HEK293 (cell line): ENCODE data around the gene SUSD3.

Experiments used
- CTCF ChIA-PET: fragments of 350-600 bp; formaldehyde crosslinking; extraction: SDS; loops from one replicate; lab custom pipeline; 2021; ENCODE audit warnings: antibody characterized with exemption; lab: Yijun Ruan, JAX
- POLR2A ChIA-PET: fragments of 300-600 bp; formaldehyde crosslinking; extraction: SDS; loops from one replicate; lab custom pipeline; 2020; ENCODE audit warnings: antibody characterized with exemption, inconsistent platforms; lab: Yijun Ruan, JAX
- H3K27ac ChIP-seq: fragments of 200-500 bp; sonication (Bioruptor generic); 2 replicates; pipeline ENCODE4 v1.5.1; 2014; ENCODE audit warnings: low read depth, low read length, control low read depth, inconsistent platforms; ENCODE audit errors: extremely low read depth
- H3K36me3 ChIP-seq, 2 experiments: fragments of 200-500 bp in 1 of 2; sonication (Bioruptor generic) in 1 of 2; 1 replicate in 1 of 2; 2 replicates in 1 of 2; pipeline ENCODE4 v1.5.1; 2014 to 2017; ENCODE audit warnings: inconsistent platforms in 2 of 2, low read length in 2 of 2; ENCODE audit not compliant: control insufficient read depth in 2 of 2, insufficient read depth in 1 of 2
- H3K4me1 ChIP-seq: fragments of 200-500 bp; sonication (Bioruptor generic); 2 replicates; pipeline ENCODE4 v1.5.1; 2014; ENCODE audit warnings: mild to moderate bottlenecking, low read length, inconsistent platforms; ENCODE audit not compliant: control insufficient read depth, insufficient read depth
- H3K4me3 ChIP-seq: 2 replicates; pipeline ENCODE4 v1.5.1; 2011; ENCODE audit warnings: low read depth, mild to moderate bottlenecking, control low read depth, low read length, moderate library complexity
- H3K9me3 ChIP-seq: fragments of 200-500 bp; sonication (Bioruptor generic); 2 replicates; pipeline ENCODE4 v1.5.1; 2014; ENCODE audit warnings: low read depth, low read length, inconsistent platforms; ENCODE audit not compliant: control insufficient read depth, insufficient read depth
- BCL11B ChIP-seq: fragments of 450-650 bp; formaldehyde crosslinking; IDR thresholded peaks from 2 replicates; pipeline ENCODE4 v1.5.1; 2016; ENCODE audit warnings: low read depth, missing biosample characterization, missing genetic modification characterization
- CTCF ChIP-seq: fragments of 450-650 bp; formaldehyde crosslinking; IDR thresholded peaks from 2 replicates; pipeline ENCODE4 v1.5.1; 2016; ENCODE audit warnings: missing biosample characterization, missing genetic modification characterization
- GLI2 ChIP-seq: fragments of 450-650 bp; formaldehyde crosslinking; IDR thresholded peaks from 2 replicates; pipeline ENCODE4; 2017; ENCODE audit warnings: missing biosample characterization, missing genetic modification characterization, low read depth, borderline replicate concordance
- KLF1 ChIP-seq: fragments of 450-650 bp; formaldehyde crosslinking; IDR thresholded peaks from 2 replicates; pipeline ENCODE4 v1.5.1; 2016; ENCODE audit warnings: missing biosample characterization, missing genetic modification characterization
- KLF7 ChIP-seq: fragments of 450-650 bp; formaldehyde crosslinking; IDR thresholded peaks from 2 replicates; pipeline ENCODE4 v1.5.1; 2016; ENCODE audit warnings: missing biosample characterization, missing genetic modification characterization, borderline replicate concordance
- REPIN1 ChIP-seq: fragments of 450-650 bp; formaldehyde crosslinking; IDR thresholded peaks from 2 replicates; pipeline ENCODE4 v1.5.1; 2017; ENCODE audit warnings: missing biosample characterization, missing genetic modification characterization, low read depth
- ZBTB11 ChIP-seq: fragments of 450-650 bp; formaldehyde crosslinking; conservative IDR thresholded peaks from 2 replicates; pipeline ENCODE4 v1.5.1; 2016; ENCODE audit warnings: low read depth, missing biosample characterization, missing genetic modification characterization
- ZFP3 ChIP-seq: fragments of 450-650 bp; formaldehyde crosslinking; IDR thresholded peaks from 2 replicates; pipeline ENCODE4 v1.5.1; 2016; ENCODE audit warnings: low read depth, missing biosample characterization, missing genetic modification characterization
- ZNF133 ChIP-seq: fragments of 450-650 bp; formaldehyde crosslinking; IDR thresholded peaks from 2 replicates; pipeline ENCODE4 v1.5.1; 2016; ENCODE audit warnings: missing biosample characterization, missing genetic modification characterization
- ZNF221 ChIP-seq: fragments of 450-650 bp; formaldehyde crosslinking; IDR thresholded peaks from 2 replicates; pipeline ENCODE4 v1.5.1; 2017; ENCODE audit warnings: missing biosample characterization, missing genetic modification characterization, borderline replicate concordance
- ZNF280C ChIP-seq: fragments of 450-650 bp; formaldehyde crosslinking; IDR thresholded peaks from 2 replicates; pipeline ENCODE4 v1.5.1; 2016; ENCODE audit warnings: missing biosample characterization, missing genetic modification characterization
- ZNF292 ChIP-seq: fragments of 450-650 bp; formaldehyde crosslinking; IDR thresholded peaks from 2 replicates; pipeline ENCODE4 v1.5.1; 2016; ENCODE audit warnings: low read depth, missing biosample characterization, missing genetic modification characterization, borderline replicate concordance
- ZNF341 ChIP-seq: fragments of 450-650 bp; formaldehyde crosslinking; IDR thresholded peaks from 2 replicates; pipeline ENCODE4; 2016; ENCODE audit warnings: low read depth, missing biosample characterization, missing genetic modification characterization
- ZNF488 ChIP-seq: fragments of 450-650 bp; formaldehyde crosslinking; IDR thresholded peaks from 2 replicates; pipeline ENCODE4 v1.5.1; 2016; ENCODE audit warnings: missing biosample characterization, missing genetic modification characterization
- ZNF510 ChIP-seq: fragments of 450-650 bp; formaldehyde crosslinking; IDR thresholded peaks from 2 replicates; pipeline ENCODE4 v1.5.1; 2018; ENCODE audit warnings: mild to moderate bottlenecking, missing genetic modification characterization, missing biosample characterization; ENCODE audit not compliant: insufficient replicate concordance
- ZNF521 ChIP-seq: fragments of 450-650 bp; formaldehyde crosslinking; IDR thresholded peaks from 2 replicates; pipeline ENCODE4 v1.5.1; 2017; ENCODE audit warnings: missing biosample characterization, mild to moderate bottlenecking, missing genetic modification characterization
- ZNF530 ChIP-seq: fragments of 450-650 bp; formaldehyde crosslinking; IDR thresholded peaks from 2 replicates; pipeline ENCODE4 v1.5.1; 2016; ENCODE audit warnings: low read depth, missing biosample characterization, missing genetic modification characterization
- ZSCAN5A ChIP-seq: fragments of 450-650 bp; formaldehyde crosslinking; IDR thresholded peaks from 2 replicates; pipeline ENCODE4 v1.5.1; 2016; ENCODE audit warnings: missing biosample characterization, missing genetic modification characterization

SUSD3 gene

GRCh38 chr9:93068956-93069355 is 10.5 kb downstream of the SUSD3 start:
- POLR2A ChIA-PET: no interaction called here
- no peaks in the 10 kb centered on the region for H3K9me3 ChIP-seq
- H3K27ac ChIP-seq: no peak overlapping the region
- peaks cover 5% of the 10 kb centered on the region; the same call in 1 of the 2 replicates for H3K4me1 ChIP-seq
- no peaks in the 10 kb centered on the region for H3K36me3 ChIP-seq
- no peak for TF ChIP-seq ZSCAN5A (tag by site-specific recombination)
- TF ChIP-seq ZNF341 (tag by site-specific recombination): no peak
- no peak for TF ChIP-seq KLF1 (tag by site-specific recombination)
- TF ChIP-seq ZNF521: no peak
- no peak for TF ChIP-seq REPIN1
- no peak for TF ChIP-seq ZNF280C (tag by site-specific recombination)
- no peak for TF ChIP-seq ZBTB11 (tag by site-specific recombination)
- no peak for TF ChIP-seq ZNF133 (tag by site-specific recombination)
- no peak for TF ChIP-seq CTCF (tag by site-specific recombination)
- no peak for TF ChIP-seq ZNF510 (tag by site-specific recombination)
- TF ChIP-seq BCL11B (tag by site-specific recombination): no peak
- TF ChIP-seq ZNF292 (tag by site-specific recombination): no peak
- no peak for TF ChIP-seq KLF7 (tag by site-specific recombination)
- TF ChIP-seq ZNF488: no peak
- TF ChIP-seq ZNF530 (tag by site-specific recombination): no peak
- TF ChIP-seq GLI2: no peak
- no peak for TF ChIP-seq ZNF221 (tag by site-specific recombination)
- TF ChIP-seq ZFP3: no peak
- CTCF ChIA-PET: no interaction called here
- H3K4me3 ChIP-seq: no peak overlapping the region
